Pancreas (tissue), 10 donors: ENCODE results near the gene TRPV4. TPM values are rescaled to one million over a fixed set of nuclear protein-coding genes. Genes with fewer than 3 reads are reported as not detected.

Source experiments
- ATAC-seq, 4 donors: fragments of 200-7000 bp; cut with Tn5 transposase; one replicate each; pipeline versions ENCODE4 v1.8.0 to v1.9.1; 2020; ENCODE audit warnings: mild to moderate bottlenecking in 4 of 4, moderate library complexity in 4 of 4
- DNase-seq, 6 donors: peaks; one replicate each; pipeline ENCODE4 v3.0.0-alpha.2; 2020
- FAIRE-seq: peaks from 2 replicates; lab custom pipeline; 2012; peaks lifted over from hg19 to GRCh38; lab: Jason Lieb, UNC
- H3K27ac ChIP-seq, 4 donors: fragments of 200-600 bp; sonication (generic); 1 replicate in 3 of 4; 2 replicates in 1 of 4; pipeline versions ENCODE4 v1.5.0 to v1.8.0; 2020
- H3K27me3 ChIP-seq, 4 donors: fragments of 200-600 bp; one replicate each; pipeline ENCODE4 v1.8.0; 2021
- H3K36me3 ChIP-seq, 3 donors: fragments of 200-600 bp; sonication (generic) in 1 of 3; one replicate each; pipeline versions ENCODE4 v1.5.0 to v1.8.0; 2020 to 2021
- H3K4me1 ChIP-seq, 3 donors: fragments of 200-600 bp; one replicate each; pipeline ENCODE4 v1.8.0; 2021
- H3K4me3 ChIP-seq, 4 donors: fragments of 200-600 bp; sonication (generic) in 2 of 4; one replicate each; pipeline versions ENCODE4 v1.5.0 to v1.8.0; 2020 to 2021
- H3K9me3 ChIP-seq, 4 donors: fragments of 200-600 bp; one replicate each; pipeline ENCODE4 v1.8.0; 2021
- whole genome bisulfite sequencing, 2 donors: extraction: QIAGEN DNeasy Blood & Tissue Kit; methylation state at CpG; one replicate each; pipeline ENCODE4 v1.1.7; 2013; 5-methylcytosine and 5-hydroxymethylcytosine counted together
- intact Hi-C, 3 donors: fragments of 100-400 bp; cut with DNase I; formaldehyde crosslinking; loops; one replicate each; pipeline versions ENCODE4 v1.11.1 to v1.14.2; 2022
- polyA plus RNA-seq, 2 donors: library from polyadenylated mRNA; stranded (reverse); fragments of 200-250 nt; gene quantifications; one replicate each; pipeline ENCODE4 v1.2.3, GENCODE V29; 2013
- total RNA-seq, 6 donors: library from RNA; stranded (reverse); fragmentation: NEBNext Ultra II Directional in 4 of 6; extraction: Animal tissue kit (Norgen Biotek cat#: 25700) in 4 of 6; gene quantifications; one replicate each; pipeline versions ENCODE4 v1.2.1 to v1.2.4, GENCODE V29; 2021 to 2023
- TF ChIP-seq, protein P1 (sequence below), 4 donors: fragments of 200-600 bp; sonication (generic) in 3 of 4; IDR thresholded peaks; one replicate each; pipeline versions ENCODE4 v1.5.0 to v1.8.0; 2021; ENCODE audit warnings: antibody characterized with exemption in 4 of 4
- donor health status: healthy with polysubstance abuse.
- donor health status: DM: no; HTN: no; CAD: no; lungs with moderate emphysema.
- donor health status: DM: no; HTN: no; CAD: no.
- donor health status: control.
- donor health status: control.
- donor health status: Bipolar disorder and iron deficiency.
- donor health status: DM: yes; HTN: yes; CAD: no.
- donor health status: DM: no; HTN: no; CAD: no.
- donor health status: DM: no; HTN: no; CAD: no.
- donor health status: DM: yes; HTN: yes; CAD: no.

Gene TRPV4
- total and polyA plus RNA-seq, 8 donors, result 1.9 to 4.9 (median 4.0) TPM

GRCh38 chr12:109875572-109876131 lies 42.5 kb upstream of the TRPV4 start:
- intact Hi-C loops, result no loop called here
- H3K36me3 ChIP-seq, result no peaks in the 10 kb centered on the region
- H3K27ac ChIP-seq, result no peak overlapping the region
- 54 to 65% methylated on average over 6 of the region's 6 CpGs for WGBS, 2 donors
- FAIRE-seq (no peak), ATAC-seq (no peak), DNase-seq (no peak)
- TF ChIP-seq, protein P1, sequence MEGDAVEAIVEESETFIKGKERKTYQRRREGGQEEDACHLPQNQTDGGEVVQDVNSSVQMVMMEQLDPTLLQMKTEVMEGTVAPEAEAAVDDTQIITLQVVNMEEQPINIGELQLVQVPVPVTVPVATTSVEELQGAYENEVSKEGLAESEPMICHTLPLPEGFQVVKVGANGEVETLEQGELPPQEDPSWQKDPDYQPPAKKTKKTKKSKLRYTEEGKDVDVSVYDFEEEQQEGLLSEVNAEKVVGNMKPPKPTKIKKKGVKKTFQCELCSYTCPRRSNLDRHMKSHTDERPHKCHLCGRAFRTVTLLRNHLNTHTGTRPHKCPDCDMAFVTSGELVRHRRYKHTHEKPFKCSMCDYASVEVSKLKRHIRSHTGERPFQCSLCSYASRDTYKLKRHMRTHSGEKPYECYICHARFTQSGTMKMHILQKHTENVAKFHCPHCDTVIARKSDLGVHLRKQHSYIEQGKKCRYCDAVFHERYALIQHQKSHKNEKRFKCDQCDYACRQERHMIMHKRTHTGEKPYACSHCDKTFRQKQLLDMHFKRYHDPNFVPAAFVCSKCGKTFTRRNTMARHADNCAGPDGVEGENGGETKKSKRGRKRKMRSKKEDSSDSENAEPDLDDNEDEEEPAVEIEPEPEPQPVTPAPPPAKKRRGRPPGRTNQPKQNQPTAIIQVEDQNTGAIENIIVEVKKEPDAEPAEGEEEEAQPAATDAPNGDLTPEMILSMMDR (IDR thresholded peaks at IDR 0.05), result no peak
- H3K4me1 ChIP-seq, result peaks cover 6 to 13% (median 7%) of the 10 kb centered on the region in 3 donors
- no peaks in the 10 kb centered on the region for H3K9me3 ChIP-seq
- H3K27me3 ChIP-seq, result no peaks in the 10 kb centered on the region
- H3K4me3 ChIP-seq, result no peak overlapping the region

- Histone ChIP-seq H3K36me3 (no peaks in the 10 kb centered on the region), H3K27ac (no peak overlapping the region), H3K9me3 (no peaks in the 10 kb centered on the region), H3K4me3 (no peak overlapping the region), H3K27me3 (no peaks in the 10 kb centered on the region), H3K4me1 (peaks cover under 1 to 8% (median 6%) of the 10 kb centered on the region in 3 donors)
- ATAC-seq (no peak), FAIRE-seq (no peak), DNase-seq (no peak)
- intact Hi-C loops, result no loop called here
- TF ChIP-seq, protein P1 (IDR thresholded peaks at IDR 0.05), result no peak
- 87 to 88% methylated on average over 6 of the region's 6 CpGs for WGBS, 2 donors
These were observed 40.5 kb upstream of the TRPV4 start for GRCh38 chr12:109873653-109874052.

GRCh38 chr12:109871668-109872314 lies 38.6 kb upstream of the TRPV4 start:
- Histone ChIP-seq H3K36me3 (no peaks in the 10 kb centered on the region), H3K27me3 (no peaks in the 10 kb centered on the region), H3K27ac (no peak overlapping the region), H3K4me3 (no peak overlapping the region), H3K9me3 (no peaks in the 10 kb centered on the region), H3K4me1 (peaks cover 0 to 6% (median 3%) of the 10 kb centered on the region in 3 donors)
- WGBS, 2 donors, result 72 to 73% methylated on average over 7 of the region's 7 CpGs
- ATAC-seq (peak in 1 of 4 donors; percentile 22), FAIRE-seq (no peak), DNase-seq (peak in 1 of 6 donors; percentile 37)
- TF ChIP-seq, protein P1 (IDR thresholded peaks at IDR 0.05), result no peak
- intact Hi-C loops, result no loop called here

GRCh38 chr12:109870648-109871047 lies 37.5 kb upstream of the TRPV4 start:
- no peak for DNase-seq
- ATAC-seq, result no peak
- Histone ChIP-seq H3K27ac (no peak overlapping the region), H3K36me3 (no peaks in the 10 kb centered on the region), H3K9me3 (no peaks in the 10 kb centered on the region), H3K4me1 (peaks cover 5 to 12% (median 8%) of the 10 kb centered on the region in 3 donors), H3K4me3 (no peak overlapping the region), H3K27me3 (no peaks in the 10 kb centered on the region)
- intact Hi-C loops, result no loop called here
- TF ChIP-seq, protein P1 (IDR thresholded peaks at IDR 0.05), result no peak
- 78 to 90% methylated on average over 2 of the region's 2 CpGs for WGBS, 2 donors
- FAIRE-seq, result no peak
